ENCODE measurements around the gene NOM1. TPM values are rescaled to one million over a fixed set of nuclear protein-coding genes. Genes with fewer than 3 reads are reported as not detected.
"Not testable (repeated sequence)": the region's sequence is repeated elsewhere in the genome, so short reads cannot be mapped to it uniquely, and the experiment has no call there.

NOM1 gene
- total RNA-seq, 1 experiment from 2014 or later, result 10.8 TPM

GRCh38 chr7:156935250-156935649 lies 14.3 kb upstream of the NOM1 start:
- in situ Hi-C loops (cut with HindIII; ENCODE audit: low sequenced_read_pairs), result no loop called here
- no peak for DNase-seq (ENCODE audit: low spot score)

- DNase-seq (ENCODE audit: low spot score); in situ Hi-C loops (cut with HindIII; ENCODE audit: low sequenced_read_pairs): not testable (repeated sequence)
Measured at GRCh38 chr7:156936766-156937165, 12.7 kb upstream of the NOM1 start.

DNA sequence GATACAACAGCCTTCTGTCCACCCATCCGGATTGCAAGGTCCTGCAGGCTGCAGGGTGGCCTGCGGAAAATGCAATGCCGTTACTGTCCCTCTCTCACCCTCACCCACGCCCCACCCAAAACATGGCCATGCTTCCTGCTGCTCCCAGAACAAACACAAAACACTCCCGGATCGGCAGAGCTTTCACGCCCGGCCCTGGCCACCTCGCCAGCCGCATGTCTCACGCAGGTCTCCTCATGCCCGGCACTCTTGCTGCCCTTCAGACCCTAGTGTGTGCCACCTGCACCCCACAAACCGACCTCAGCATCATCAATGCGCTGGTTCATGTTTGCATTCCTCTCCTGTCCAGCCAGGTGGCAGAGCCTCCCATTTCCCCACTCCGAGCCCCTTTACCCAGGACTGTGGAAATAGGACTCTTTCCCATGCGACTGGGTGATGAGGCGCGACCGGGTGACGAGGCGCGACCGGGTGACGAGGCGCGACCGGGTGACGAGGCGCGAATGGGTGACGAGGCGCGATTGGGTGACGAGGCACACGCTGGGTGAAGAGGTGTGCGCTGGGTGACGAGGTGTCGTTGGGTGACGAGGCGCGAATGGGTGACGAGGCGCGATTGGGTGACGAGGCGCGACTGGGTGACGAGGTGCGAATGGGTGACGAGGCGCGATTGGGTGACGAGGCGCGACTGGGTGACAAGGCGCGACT lies 8.9 kb upstream of the NOM1 start:
- no peak for DNase-seq (ENCODE audit: low spot score)
- in situ Hi-C loops (cut with HindIII; ENCODE audit: low sequenced_read_pairs), result no loop called here

- in situ Hi-C loops (cut with HindIII; ENCODE audit: low sequenced_read_pairs), result no loop called here
- DNase-seq (ENCODE audit: low spot score), result no peak
Measured at GRCh38 chr7:156941393-156942182, 7.9 kb upstream of the NOM1 start.

- in situ Hi-C loops (cut with HindIII; ENCODE audit: low sequenced_read_pairs), result no loop called here
- peak; percentile 28 for DNase-seq (ENCODE audit: low spot score)
Measured at GRCh38 chr7:156942708-156943090, 6.8 kb upstream of the NOM1 start.

GRCh38 chr7:156943091-156944041 lies 6.1 kb upstream of the NOM1 start:
- in situ Hi-C loops (cut with HindIII; ENCODE audit: low sequenced_read_pairs), result no loop called here
- DNase-seq (ENCODE audit: low spot score), result peak; percentile 55

DNA sequence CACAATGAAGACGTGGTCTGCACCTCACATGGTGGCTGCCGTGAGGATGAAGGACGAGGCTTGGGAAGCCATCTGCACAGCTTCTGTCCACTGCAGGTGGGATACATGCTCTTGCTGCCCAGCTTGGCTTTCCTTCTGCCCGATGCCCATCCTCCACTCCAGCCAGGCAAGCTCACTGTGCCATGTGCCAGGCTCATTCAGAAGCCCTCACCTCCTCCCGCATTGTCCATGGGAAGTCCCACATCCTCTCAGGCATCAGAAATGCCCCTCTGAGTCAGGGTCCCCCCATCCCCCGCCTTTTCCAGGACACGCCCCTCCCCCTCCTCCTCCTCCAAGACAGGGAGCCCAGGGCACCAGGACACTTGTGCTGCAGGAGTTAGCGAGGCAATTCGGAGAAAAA lies 4.6 kb upstream of the NOM1 start:
- in situ Hi-C loops (cut with HindIII; ENCODE audit: low sequenced_read_pairs), result no loop called here
- no peak for DNase-seq (ENCODE audit: low spot score)

GRCh38 chr7:156947120-156947843 lies 2.2 kb upstream of the NOM1 start:
- in situ Hi-C loops (cut with HindIII; ENCODE audit: low sequenced_read_pairs), result no loop called here
- no peak for DNase-seq (ENCODE audit: low spot score)

GRCh38 chr7:156948361-156948760 lies 1.2 kb upstream of the NOM1 start:
- in situ Hi-C loops (cut with HindIII; ENCODE audit: low sequenced_read_pairs), result no loop called here
- no peak for DNase-seq (ENCODE audit: low spot score)

GRCh38 chr7:156950381-156950858 lies 908 bp downstream of the NOM1 start:
- in situ Hi-C loops (cut with HindIII; ENCODE audit: low sequenced_read_pairs), result no loop called here
- no peak for DNase-seq (ENCODE audit: low spot score)

GRCh38 chr7:156953215-156953614 lies 3.7 kb downstream of the NOM1 start:
- in situ Hi-C loops (cut with HindIII; ENCODE audit: low sequenced_read_pairs); DNase-seq (ENCODE audit: low spot score): not testable (repeated sequence)

GRCh38 chr7:156954941-156955340 lies 5.4 kb downstream of the NOM1 start:
- no peak for DNase-seq (ENCODE audit: low spot score)
- in situ Hi-C loops (cut with HindIII; ENCODE audit: low sequenced_read_pairs), result no loop called here

DNA sequence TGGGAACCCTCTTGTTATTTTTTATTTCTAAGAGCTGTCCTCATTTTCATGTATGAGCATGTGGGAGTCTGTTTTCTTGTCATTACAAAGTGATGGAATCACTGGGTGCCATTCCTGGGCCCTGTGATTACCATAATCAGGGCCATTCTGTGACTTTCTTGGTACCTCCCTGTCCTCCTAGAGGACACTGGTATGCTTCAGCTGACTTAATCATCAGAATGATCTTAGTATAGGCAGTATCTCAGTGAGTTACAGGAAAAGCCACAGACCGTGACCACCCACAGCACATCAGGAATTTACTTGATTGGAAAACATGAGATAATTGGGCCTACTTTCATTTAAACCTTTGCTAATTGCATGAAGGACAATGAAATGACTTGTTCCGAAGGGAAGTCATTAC lies 7.2 kb downstream of the NOM1 start:
- in situ Hi-C loops (cut with HindIII; ENCODE audit: low sequenced_read_pairs), result no loop called here
- no peak for DNase-seq (ENCODE audit: low spot score)

- in situ Hi-C loops (cut with HindIII; ENCODE audit: low sequenced_read_pairs), result no loop called here
- no peak for DNase-seq (ENCODE audit: low spot score)
Measured at GRCh38 chr7:156962145-156962544, 12.6 kb downstream of the NOM1 start.

GRCh38 chr7:156962897-156963296 lies 13.4 kb downstream of the NOM1 start:
- DNase-seq (ENCODE audit: low spot score), result no peak
- in situ Hi-C loops (cut with HindIII; ENCODE audit: low sequenced_read_pairs), result no loop called here

DNA sequence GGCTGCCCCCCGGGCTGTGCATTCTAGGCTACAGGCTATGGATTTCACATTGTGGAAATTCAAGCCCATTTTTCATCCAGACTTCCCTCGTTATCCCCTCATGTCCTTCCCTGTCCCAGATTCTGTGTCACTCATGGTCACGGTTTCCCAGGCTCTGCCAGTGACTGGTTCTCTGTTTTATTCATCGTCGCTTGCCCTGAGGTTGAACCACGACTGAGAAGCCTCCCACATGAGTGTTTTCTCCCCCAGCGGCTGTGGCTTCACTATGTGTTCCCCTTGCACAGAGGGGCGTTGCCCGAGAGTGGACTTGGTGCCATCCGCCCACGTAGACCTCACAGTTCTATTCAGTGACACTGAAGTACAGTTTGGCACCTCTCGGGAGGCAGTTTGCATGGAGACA lies 14.0 kb downstream of the NOM1 start:
- in situ Hi-C loops (cut with HindIII; ENCODE audit: low sequenced_read_pairs), result no loop called here

DNA sequence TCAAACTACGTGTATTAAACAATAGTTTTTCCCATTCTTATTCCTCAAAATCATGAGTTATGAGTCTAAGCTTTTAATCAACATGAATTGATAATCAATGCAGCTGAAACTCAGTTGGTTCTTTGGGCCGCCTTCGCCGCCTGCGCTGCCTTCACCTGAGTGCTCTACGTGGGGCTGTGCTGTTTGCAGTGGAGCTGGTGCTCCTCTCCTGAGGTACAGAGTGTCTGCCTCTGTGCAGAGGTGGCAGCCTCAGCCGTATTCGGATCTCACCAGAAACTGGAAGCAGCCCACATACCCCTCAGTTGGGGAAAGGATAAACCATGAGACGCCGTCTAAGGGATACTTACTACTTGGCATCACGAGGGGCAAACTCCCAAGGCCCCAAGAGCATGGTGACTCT lies 15.5 kb downstream of the NOM1 start:
- no peak for DNase-seq (ENCODE audit: low spot score)
- in situ Hi-C loops (cut with HindIII; ENCODE audit: low sequenced_read_pairs), result no loop called here

More for the DNA sequence above, 14.0 kb downstream of the NOM1 start:
- no peak for DNase-seq (ENCODE audit: low spot score)

DNA sequence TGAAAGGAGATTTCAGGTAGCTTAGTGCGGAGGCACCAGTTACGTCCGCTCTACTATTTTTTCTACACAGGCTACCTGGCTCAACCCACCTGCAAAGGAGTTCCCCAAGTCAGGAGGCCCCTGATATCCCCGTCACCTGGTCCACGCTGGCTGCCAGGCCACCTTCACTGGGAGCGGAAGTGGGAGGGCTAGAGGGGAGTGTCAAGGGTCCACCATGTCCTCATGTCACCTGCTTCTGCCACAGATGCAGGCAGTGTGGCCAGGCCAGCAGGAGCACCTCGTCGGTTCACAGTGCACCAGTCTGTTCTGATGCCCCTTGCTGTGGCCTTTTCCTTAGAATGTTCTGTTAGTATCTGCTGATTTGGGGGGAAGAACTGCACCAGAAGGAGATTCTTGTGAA lies 16.9 kb downstream of the NOM1 start:
- in situ Hi-C loops (cut with HindIII; ENCODE audit: low sequenced_read_pairs), result no loop called here

DNA sequence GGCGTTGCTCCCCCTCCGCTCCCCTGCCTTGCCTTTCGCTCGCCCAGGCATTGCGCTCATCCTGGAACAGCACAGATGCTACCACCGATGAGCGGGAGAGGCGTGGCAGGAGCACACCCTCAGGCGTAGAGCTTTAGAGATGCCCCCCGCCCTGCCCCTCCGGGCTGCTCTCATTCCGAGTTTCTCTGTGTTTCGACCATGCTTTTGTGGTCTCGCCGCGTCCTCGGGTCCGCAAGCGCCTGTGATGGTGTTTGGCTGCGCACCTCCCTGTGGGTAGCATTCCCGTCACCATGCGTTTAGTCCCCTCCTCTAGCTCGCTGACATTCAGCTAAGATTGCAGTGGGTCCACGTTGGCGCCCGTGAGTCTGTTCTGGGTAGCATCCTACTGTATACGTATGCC lies 18.7 kb downstream of the NOM1 start:
- in situ Hi-C loops (cut with HindIII; ENCODE audit: low sequenced_read_pairs), result no loop called here
- DNase-seq (ENCODE audit: low spot score), result no peak

More for the DNA sequence above, 16.9 kb downstream of the NOM1 start:
- DNase-seq (ENCODE audit: low spot score), result no peak
